Psoas muscle (tissue), 8 donors: ENCODE results near the gene MAST3. TPM values are rescaled to one million over a fixed set of nuclear protein-coding genes. Genes with fewer than 3 reads are reported as not detected.
"Not testable (repeated sequence)": the region's sequence is repeated elsewhere in the genome, so short reads cannot be mapped to it uniquely, and the experiment has no call there.

Experiments used
- ATAC-seq, 4 donors: fragments of 200-7000 bp; cut with Tn5 transposase; one replicate each; pipeline ENCODE4 v1.9.1; 2020; ENCODE audit warnings: moderate library complexity in 3 of 4, mild to moderate bottlenecking in 2 of 4
- DNase-seq, 2 donors: peaks; one replicate each; pipeline ENCODE4 v3.0.0-alpha.2; 2020
- H3K27ac ChIP-seq: fragments of 200-600 bp; one replicate; pipeline ENCODE4 v1.8.0; 2022
- H3K27me3 ChIP-seq, 3 donors: fragments of 200-600 bp in 1 of 3; one replicate each; pipeline versions ENCODE4 v1.6.1 to v1.8.0; 2013 to 2022; ENCODE audit warnings: low read length in 2 of 3, mild to moderate bottlenecking in 2 of 3, moderate library complexity in 1 of 3; ENCODE audit not compliant: insufficient read depth in 3 of 3
- H3K36me3 ChIP-seq, 2 donors: fragments of 200-600 bp in 1 of 2; one replicate each; pipeline versions ENCODE4 v1.6.1 to v1.8.0; 2013 to 2022; ENCODE audit warnings: low read depth in 1 of 2, mild to moderate bottlenecking in 1 of 2, moderate library complexity in 1 of 2; ENCODE audit not compliant: insufficient read depth in 1 of 2
- H3K4me1 ChIP-seq: fragments of 200-600 bp; one replicate; pipeline ENCODE4 v1.8.0; 2022
- H3K4me3 ChIP-seq: fragments of 200-600 bp; one replicate; pipeline ENCODE4 v1.8.0; 2022; ENCODE audit warnings: mild to moderate bottlenecking
- H3K9me3 ChIP-seq: fragments of 200-600 bp; one replicate; pipeline ENCODE4 v1.8.0; 2022
- CTCF ChIP-seq: fragments of 200-600 bp; IDR thresholded peaks from one replicate; pipeline ENCODE4 v1.8.0; 2022; ENCODE audit warnings: antibody characterized with exemption
- whole genome bisulfite sequencing, 3 donors: extraction: QIAGEN DNeasy Blood & Tissue Kit; methylation state at CpG; one replicate each; pipeline versions ENCODE4 v1.1.6 to v1.1.7; 2013; 5-methylcytosine and 5-hydroxymethylcytosine counted together
- intact Hi-C, 2 donors: fragments of 100-400 bp; cut with DNase I; formaldehyde crosslinking; loops; one replicate each; pipeline versions ENCODE4 v1.11.0 to v1.14.2; 2022
- polyA plus RNA-seq, 3 donors: library from polyadenylated mRNA; stranded (reverse); fragments of 200-250 nt; gene quantifications; one replicate each; pipeline ENCODE4 v1.2.3, GENCODE V29; 2013
- total RNA-seq, 4 donors: library from RNA; stranded (reverse); fragmentation: NEBNext Ultra II Directional in 2 of 4; extraction: Animal tissue kit (Norgen Biotek cat#: 25700) in 2 of 4; gene quantifications; one replicate each; pipeline versions ENCODE4 v1.2.1 to v1.2.4, GENCODE V29; 2021 to 2023
- donor health status: healthy with polysubstance abuse.
- donor health status: DM: no; HTN: no; CAD: no; lungs with moderate emphysema.
- donor health status: Bipolar disorder and iron deficiency.
- donor health status: healthy.
- donor health status: DM: yes; HTN: yes; CAD: no.
- donor health status: DM: no; HTN: no; CAD: no.
- donor health status: DM: no; HTN: no; CAD: no.
- donor health status: DM: yes; HTN: yes; CAD: no.

The MAST3 gene
- total and polyA plus RNA-seq, 7 donors, result 0.34 to 5.1 (median 2.5) TPM

GRCh38 chr19:18074192-18074591 lies 23.4 kb upstream of the MAST3 start:
- H3K9me3 ChIP-seq, result no peaks in the 10 kb centered on the region
- H3K4me3 ChIP-seq, result no peak overlapping the region
- H3K4me1 ChIP-seq, result no peaks in the 10 kb centered on the region
- intact Hi-C loops, result no loop called here
- ATAC-seq (no peak), DNase-seq (no peak)
- TF ChIP-seq CTCF, result no peak
- peaks cover 0 to 4% (median 3%) of the 10 kb centered on the region in 3 donors for H3K27me3 ChIP-seq
- no peak overlapping the region for H3K27ac ChIP-seq
- WGBS, 3 donors, result 74 to 79% (median 74%) methylated on average over 9 of the region's 9 CpGs
- H3K36me3 ChIP-seq, result no peaks in the 10 kb centered on the region

GRCh38 chr19:18083929-18084684 lies 13.5 kb upstream of the MAST3 start:
- TF ChIP-seq CTCF, result no peak
- intact Hi-C loops, result no loop called here
- Histone ChIP-seq H3K4me1 (no peaks in the 10 kb centered on the region), H3K9me3 (no peaks in the 10 kb centered on the region), H3K4me3 (no peak overlapping the region), H3K36me3 (no peaks in the 10 kb centered on the region), H3K27me3 (peaks cover 0 to 1% (median 0%) of the 10 kb centered on the region in 3 donors), H3K27ac (no peak overlapping the region)
- DNase-seq, result no peak
- 68 to 83% (median 77%) methylated on average over 8 of the region's 8 CpGs for WGBS, 3 donors
- ATAC-seq, result no peak

GRCh38 chr19:18085702-18086457 lies 11.7 kb upstream of the MAST3 start:
- TF ChIP-seq CTCF, result no peak
- intact Hi-C loops, result no loop called here

GRCh38 chr19:18086590-18087138 lies 10.9 kb upstream of the MAST3 start, which contains the start of gene IL12RB1:
Gene IL12RB1, minus strand, starts transcription at chr19:18086934. Its CDS starts 111 bp downstream, at chr19:18086823.
- H3K4me1 ChIP-seq, result no peaks in the 10 kb centered on the region
- H3K27ac ChIP-seq, result no peak within 1 kb of the TSS
- H3K4me3 ChIP-seq, result peak within 1 kb of the TSS; percentile 41
- intact Hi-C loops, result no loop called here
- H3K27me3 ChIP-seq, result peaks cover 0 to 6% (median 1%) of the 10 kb centered on the region in 3 donors
- ATAC-seq (no peak), DNase-seq (no peak)
- 33 to 43% (median 38%) methylated on average over 12 of the region's 12 CpGs for WGBS, 3 donors
- no peaks in the 10 kb centered on the region for H3K36me3 ChIP-seq
- no peaks in the 10 kb centered on the region for H3K9me3 ChIP-seq
- no peak for TF ChIP-seq CTCF

More at GRCh38 chr19:18085702-18086457, 11.7 kb upstream of the MAST3 start:
- DNase-seq, result no peak
- no peaks in the 10 kb centered on the region for H3K9me3 ChIP-seq
- 81 to 84% (median 83%) methylated on average over 8 of the region's 8 CpGs for WGBS, 3 donors
- peaks cover 0 to 1% (median 0%) of the 10 kb centered on the region in 3 donors for H3K27me3 ChIP-seq
- no peaks in the 10 kb centered on the region for H3K4me1 ChIP-seq
- no peaks in the 10 kb centered on the region for H3K36me3 ChIP-seq
- no peak overlapping the region for H3K27ac ChIP-seq
- no peak overlapping the region for H3K4me3 ChIP-seq
- ATAC-seq, result no peak

- H3K27me3 ChIP-seq, result peaks cover 0 to 11% (median 0%) of the 10 kb centered on the region in 3 donors
- intact Hi-C loops, H3K9me3 ChIP-seq, DNase-seq, H3K4me1 ChIP-seq, H3K4me3 ChIP-seq, H3K27ac ChIP-seq, H3K36me3 ChIP-seq, ATAC-seq: not testable (repeated sequence)
- WGBS, 3 donors, result 71 to 76% (median 75%) methylated on average over 11 of the region's 11 CpGs
Observed at GRCh38 chr19:18089096-18089541, 8.5 kb upstream of the MAST3 start.
